Globus pallidus (tissue), 1 donor: ENCODE data around the gene OR2A12.
"Not testable (repeated sequence)": the region's sequence is repeated elsewhere in the genome, so short reads cannot be mapped to it uniquely, and the experiment has no call there.

Source experiments
- DNase-seq: peaks from one replicate; pipeline ENCODE4 v3.0.0-alpha.2; 2015; ENCODE audit warnings: low spot score

Gene OR2A12

DNA sequence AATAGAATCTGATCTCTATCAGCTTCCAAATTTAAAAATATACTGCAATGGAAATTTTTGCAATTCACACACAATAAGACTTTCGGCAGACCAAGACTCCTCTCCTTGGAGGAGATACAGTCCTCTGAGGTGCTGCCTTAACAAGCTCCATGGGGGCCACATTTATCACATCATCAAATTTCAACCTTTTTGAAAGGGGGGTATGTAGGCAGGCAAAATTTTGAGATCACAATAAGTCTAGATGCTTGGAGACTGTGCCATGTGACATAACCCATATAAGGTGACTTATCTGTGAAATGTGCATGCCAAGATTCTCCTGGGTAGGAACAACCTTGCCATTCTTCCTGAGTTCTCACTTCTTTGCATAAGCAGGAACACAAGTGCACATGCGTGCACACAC lies at the start of gene OR2A12:
Gene OR2A12 (plus strand): TSS at position 301 of the 400 bp plus-strand sequence. CDS start 8,830 bp downstream, outside the sequence.
- no peak for DNase-seq

DNA sequence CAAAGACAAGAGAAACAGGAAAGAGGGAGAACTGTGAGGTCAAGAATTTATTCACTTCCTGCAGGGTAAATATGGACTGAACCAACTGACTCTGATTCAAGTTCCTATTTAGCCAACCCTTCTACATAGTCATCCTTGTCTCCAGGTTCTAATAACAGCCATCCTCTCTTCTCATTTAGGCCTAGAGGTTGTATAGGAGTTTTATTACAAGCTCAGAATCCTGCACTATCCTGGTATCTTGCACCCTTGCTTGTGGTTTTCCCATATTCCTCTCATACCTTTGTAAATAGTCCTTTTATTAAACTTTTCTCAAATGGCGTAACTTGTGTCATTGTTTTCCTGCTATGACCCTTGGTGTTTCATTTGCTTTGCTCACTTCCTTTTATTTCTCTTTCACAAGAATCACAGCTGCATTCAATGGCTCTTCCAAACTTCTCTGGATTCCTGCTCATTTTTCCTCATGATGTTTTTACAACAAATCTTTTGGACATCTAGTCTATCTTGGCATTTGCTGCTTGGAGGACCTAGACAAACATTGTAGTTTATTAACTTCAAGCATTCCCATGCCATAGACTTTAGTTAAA lies 49.7 kb upstream of the OR2A12 start:
- DNase-seq, result no peak

- DNase-seq, result no peak
These were observed 48.6 kb upstream of the OR2A12 start for GRCh38 chr7:144037414-144038035.

DNA sequence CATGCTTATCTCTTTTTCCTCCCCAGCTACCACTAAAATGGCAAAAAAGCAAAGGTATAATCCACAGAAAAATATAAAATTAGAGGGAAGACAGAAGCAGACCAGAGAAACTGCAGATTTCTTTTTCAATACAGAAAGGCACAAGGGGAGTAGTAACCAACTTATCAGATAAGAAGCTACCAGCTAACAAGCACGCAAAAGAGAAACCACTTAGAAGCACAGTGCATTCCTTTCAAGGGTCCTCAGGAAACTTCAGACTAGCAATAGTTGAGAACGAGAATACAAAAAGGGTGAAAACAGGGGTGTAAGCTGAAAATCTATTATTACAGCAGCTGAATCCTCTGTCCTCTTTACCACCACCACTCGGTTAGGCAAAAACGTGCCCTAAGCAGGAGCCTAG lies 47.2 kb upstream of the OR2A12 start:
- DNase-seq, result no peak

GRCh38 chr7:144048648-144049047 lies 37.4 kb upstream of the OR2A12 start, which contains the start of gene OR2A5:
Gene OR2A5, plus strand, starts transcription at chr7:144048948. Its CDS starts 1,454 bp downstream, at chr7:144050402.
- no peak for DNase-seq

DNA sequence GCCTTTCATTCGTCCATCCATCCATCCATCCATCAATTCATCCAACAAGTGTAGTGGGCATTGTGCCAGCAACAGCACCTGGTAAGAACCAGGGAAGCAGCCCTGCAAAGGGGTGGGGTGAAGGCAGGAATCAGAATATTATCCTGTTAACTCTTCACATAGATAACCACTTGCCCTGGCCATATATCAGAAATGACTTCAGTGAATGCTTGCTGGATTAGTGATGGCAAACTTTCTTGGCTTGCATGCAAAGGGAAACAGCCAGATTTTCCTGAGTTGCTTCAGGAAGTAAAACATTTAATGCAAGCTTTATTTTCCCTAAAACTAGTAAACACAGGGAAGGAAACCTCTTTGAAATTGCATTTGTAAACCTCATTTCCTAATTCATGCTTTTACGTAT lies 36.6 kb upstream of the OR2A12 start:
- no peak for DNase-seq

DNA sequence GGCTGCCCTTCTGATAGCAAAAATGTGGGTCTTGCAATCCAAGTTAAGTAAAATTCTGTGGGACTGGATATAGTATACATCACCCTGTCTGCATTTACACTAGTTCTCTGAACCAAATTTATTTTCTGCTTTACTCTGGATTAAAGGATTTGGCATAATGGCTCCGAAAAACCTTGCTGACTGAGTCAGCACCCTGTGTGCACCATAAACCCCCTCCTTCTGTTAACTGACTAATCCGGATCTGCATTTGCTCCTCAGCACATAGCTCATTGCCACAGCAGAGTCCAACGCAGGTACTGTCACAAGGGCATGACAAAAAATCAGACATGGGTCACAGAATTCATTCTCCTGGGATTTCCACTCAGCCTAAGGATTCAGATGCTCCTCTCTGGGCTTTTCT lies 36.0 kb upstream of the OR2A12 start:
- no peak for DNase-seq

- DNase-seq, result not testable (repeated sequence)
These were observed 35.2 kb upstream of the OR2A12 start for GRCh38 chr7:144050884-144051283.

DNA sequence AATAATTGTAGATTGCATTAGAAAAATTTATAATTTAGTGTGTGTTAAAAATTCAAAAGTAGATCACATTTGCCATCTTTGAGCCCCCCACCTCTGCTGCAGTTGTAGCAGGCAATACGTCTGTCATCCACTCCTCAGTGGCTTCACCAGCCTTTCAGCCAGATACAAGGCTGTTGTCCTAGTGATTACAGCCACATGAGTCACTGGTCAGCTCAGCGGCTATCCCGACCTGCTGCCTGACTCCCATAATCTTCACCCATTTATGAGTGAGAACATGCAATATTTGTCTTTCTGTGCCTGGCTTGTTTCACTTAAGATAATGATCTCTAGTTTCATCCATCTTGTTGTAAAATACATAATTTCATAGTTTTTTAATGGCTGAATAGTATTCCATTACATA lies 28.1 kb upstream of the OR2A12 start:
- DNase-seq, result no peak

DNA sequence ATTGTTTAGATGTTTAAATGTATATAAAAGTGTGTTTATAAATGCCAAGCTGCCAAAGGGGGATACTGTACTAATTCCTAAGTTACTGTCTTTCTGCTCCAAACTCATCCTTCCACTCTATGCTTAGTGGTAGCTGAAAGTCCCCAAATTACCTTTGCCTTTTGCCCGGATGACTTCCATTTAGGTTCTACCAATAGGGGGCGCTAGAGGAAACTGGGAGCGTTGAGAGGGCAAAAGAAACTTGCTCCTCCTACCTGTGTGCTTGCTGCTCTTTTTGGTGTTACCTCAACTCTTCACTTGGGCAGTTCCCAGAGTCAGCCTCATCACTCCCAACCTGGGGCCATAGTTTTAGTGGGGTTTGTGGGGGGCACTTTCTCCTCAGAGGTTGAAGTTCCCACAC lies 22.4 kb upstream of the OR2A12 start:
- no peak for DNase-seq

DNA sequence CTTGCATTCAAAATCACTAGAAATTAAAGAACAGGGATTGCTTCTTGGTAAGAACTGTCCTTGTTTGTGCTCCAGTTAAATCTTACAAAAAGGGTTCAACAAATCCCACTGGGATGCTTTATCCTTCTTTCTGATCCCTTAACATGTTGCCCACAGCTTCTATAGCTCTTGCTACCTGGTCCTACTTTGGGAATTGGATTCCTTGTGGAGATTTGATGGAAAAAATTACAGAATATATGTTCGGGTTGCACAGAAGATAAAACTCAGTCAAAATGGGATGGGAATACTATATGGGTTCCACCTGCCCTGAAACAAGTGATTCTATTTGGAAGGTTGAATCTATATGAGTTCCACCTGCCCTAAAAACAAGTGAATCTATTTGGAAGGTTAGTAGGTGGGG lies 16.6 kb upstream of the OR2A12 start, which contains the start of gene OR2A25:
Gene OR2A25 (plus strand): TSS at position 301 of the 400 bp plus-strand sequence. CDS start 4,409 bp downstream, outside the sequence.
- no peak for DNase-seq

- DNase-seq, result no peak
These were observed 16.1 kb upstream of the OR2A12 start for GRCh38 chr7:144069953-144070352.

DNA sequence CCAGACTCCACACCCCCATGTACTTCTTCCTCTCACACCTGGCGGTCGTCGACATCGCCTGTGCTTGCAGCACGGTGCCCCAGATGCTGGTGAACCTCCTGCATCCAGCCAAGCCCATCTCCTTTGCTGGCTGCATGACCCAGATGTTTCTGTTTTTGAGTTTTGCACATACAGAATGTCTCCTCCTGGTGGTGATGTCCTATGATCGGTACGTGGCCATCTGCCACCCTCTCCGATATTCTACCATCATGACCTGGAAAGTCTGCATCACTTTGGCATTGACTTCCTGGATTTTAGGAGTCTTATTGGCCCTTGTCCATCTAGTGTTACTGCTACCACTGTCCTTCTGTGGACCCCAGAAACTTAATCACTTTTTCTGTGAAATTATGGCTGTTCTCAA lies 11.7 kb upstream of the OR2A12 start:
- DNase-seq, result no peak

- no peak for DNase-seq
These were observed 652 bp downstream of the OR2A12 start for GRCh38 chr7:144086730-144087129.

- DNase-seq, result no peak
These were observed 1.2 kb downstream of the OR2A12 start for GRCh38 chr7:144087230-144087629.

GRCh38 chr7:144090667-144091066 lies 4.6 kb downstream of the OR2A12 start:
- DNase-seq, result no peak

GRCh38 chr7:144098776-144099175 lies 12.7 kb downstream of the OR2A12 start:
- no peak for DNase-seq

DNA sequence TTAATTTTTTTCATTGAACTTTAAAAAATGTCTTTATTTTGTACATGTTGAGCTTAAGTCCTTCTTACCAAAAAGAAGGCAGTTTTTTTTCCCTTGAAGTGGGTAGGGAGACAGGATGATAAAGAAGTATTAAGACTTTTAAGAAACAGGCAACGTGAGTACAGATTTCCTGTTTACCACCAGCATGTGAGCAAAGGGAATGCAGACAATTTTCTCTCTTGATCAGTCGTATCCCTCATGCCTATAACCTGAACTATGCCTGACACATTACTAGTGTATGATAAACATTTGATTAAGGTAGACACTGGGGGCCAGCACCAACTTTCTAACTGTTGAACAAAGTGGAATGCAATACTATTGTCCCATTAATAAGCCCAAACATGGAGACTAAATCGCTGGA lies 14.5 kb downstream of the OR2A12 start:
- no peak for DNase-seq

- no peak for DNase-seq
These were observed 16.0 kb downstream of the OR2A12 start for GRCh38 chr7:144102041-144102440.

DNA sequence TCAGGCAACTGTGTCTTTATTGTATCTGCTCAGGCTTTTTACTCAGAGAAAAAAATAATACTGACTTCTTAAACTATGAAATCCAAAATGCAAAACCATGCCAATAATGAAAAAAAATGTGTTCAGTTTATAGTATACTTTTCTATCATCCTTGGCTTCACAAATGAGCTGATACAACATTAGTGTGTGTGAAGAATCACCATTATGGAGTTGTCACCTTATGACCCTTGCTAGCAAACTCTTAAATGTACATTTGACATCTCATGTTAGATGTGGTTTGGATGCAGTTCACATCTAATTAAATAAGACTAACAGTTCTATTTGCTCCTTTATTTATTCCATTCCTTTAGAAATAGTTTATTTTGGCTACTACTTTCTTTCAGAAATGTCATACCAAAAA lies 19.1 kb downstream of the OR2A12 start:
- DNase-seq, result no peak

DNA sequence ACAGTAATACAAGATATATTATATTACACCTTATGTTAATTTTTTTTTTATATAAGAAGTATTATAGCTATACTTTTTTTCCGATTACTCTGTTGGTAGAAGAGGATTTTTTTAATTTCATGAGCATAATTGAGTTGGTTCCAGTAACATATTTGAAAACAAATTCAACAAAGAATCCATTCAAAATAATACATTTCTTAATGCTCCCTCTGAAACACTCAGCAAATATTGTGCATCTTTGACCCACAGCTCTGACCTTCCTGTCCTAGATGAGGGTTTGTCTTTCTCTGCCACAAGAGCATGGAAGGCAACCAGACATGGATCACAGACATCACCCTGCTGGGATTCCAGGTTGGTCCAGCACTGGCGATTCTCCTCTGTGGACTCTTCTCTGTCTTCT lies 23.2 kb downstream of the OR2A12 start, which contains the start of gene OR2A2:
Gene OR2A2 (plus strand): TSS at position 301 of the 400 bp plus-strand sequence. CDS start 0 bp downstream, at position 301.
- no peak for DNase-seq

DNA sequence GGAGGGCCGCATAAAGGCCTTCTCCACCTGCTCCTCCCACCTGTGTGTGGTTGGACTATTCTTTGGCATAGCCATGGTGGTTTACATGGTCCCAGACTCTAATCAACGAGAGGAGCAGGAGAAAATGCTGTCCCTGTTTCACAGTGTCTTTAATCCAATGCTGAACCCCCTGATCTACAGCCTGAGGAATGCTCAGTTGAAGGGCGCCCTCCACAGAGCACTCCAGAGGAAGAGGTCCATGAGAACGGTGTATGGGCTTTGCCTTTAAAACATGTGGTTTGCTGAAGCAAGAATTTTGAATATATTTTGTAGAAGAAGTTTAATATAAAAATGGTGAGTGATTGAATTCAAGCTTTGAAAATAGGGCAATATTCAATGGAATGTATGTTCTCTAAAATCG lies 24.2 kb downstream of the OR2A12 start:
- no peak for DNase-seq

DNA sequence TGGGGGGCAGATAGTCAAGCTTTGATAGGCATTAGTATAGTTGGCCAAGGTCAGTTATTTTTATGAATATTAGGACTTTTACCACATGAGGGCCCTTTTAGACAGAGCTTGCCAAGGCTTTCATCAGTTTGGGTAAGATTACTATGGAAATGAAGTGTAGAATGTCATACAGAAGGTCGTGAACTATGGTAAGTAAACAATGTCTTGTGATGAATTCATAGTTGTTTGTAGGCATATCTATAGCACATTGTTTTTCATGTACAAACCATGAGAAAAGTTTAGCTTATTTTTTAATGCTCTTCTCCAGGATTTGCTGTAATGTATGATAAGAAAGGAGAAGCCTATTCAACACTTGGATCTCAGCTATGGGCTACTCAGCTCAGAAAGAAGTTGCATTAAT lies 27.6 kb downstream of the OR2A12 start:
- no peak for DNase-seq

- DNase-seq, result no peak
These were observed 32.3 kb downstream of the OR2A12 start for GRCh38 chr7:144118341-144118740.
